GM13976 (cell line): Measurements from ENCODE around the gene AKAP17A.

Source experiments
- DNase-seq: peaks from one replicate; pipeline ENCODE4 v3.0.0; 2012; ENCODE audit warnings: low spot score
- in situ Hi-C: fragments of 300-500 bp; cut with MboI; formaldehyde crosslinking; loops from one replicate; pipeline ENCODE4 v1.12.0; 2022; ENCODE audit warnings: low sequenced_read_pairs, mixed read lengths, inconsistent platforms; ENCODE audit not compliant: unreplicated experiment
- TF ChIP-seq, protein P1 (sequence below): IDR thresholded peaks from 2 replicates; pipeline ENCODE4 v1.5.1; 2012; ENCODE audit warnings: borderline replicate concordance, mild to moderate bottlenecking; ENCODE audit not compliant: insufficient read depth; ENCODE audit errors: extremely low read depth, missing control alignments, control extremely low read depth

AKAP17A gene

DNA sequence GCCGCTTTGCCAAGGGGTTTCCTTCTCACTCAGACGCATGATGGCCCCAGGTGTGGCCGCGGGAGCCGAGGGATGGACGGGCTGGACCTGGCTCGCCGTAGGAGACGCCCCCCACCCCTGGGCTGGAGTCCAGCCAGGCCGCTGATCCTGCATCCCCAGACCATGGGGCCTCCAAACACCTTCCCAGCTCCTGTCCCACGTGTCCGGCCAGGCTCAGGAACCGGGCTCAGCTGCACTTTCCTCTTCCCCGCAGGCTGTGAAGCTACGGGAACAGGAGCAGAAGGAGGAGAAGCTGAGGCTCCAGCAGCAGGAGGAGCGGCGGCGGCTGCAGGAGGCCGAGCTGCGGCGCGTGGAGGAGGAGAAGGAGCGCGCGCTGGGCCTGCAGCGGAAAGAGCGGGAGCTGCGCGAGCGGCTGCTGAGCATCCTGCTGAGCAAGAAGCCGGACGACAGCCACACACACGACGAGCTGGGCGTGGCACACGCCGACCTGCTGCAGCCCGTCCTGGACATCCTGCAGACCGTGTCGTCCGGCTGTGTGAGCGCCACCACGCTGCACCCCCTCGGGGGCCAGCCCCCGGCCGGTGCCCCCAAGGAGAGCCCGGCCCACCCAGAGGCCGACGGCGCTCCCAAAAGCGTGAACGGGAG lies 9.1 kb downstream of the AKAP17A start:
- no peak for DNase-seq
- in situ Hi-C loops, result no loop called here
- TF ChIP-seq, protein P1, sequence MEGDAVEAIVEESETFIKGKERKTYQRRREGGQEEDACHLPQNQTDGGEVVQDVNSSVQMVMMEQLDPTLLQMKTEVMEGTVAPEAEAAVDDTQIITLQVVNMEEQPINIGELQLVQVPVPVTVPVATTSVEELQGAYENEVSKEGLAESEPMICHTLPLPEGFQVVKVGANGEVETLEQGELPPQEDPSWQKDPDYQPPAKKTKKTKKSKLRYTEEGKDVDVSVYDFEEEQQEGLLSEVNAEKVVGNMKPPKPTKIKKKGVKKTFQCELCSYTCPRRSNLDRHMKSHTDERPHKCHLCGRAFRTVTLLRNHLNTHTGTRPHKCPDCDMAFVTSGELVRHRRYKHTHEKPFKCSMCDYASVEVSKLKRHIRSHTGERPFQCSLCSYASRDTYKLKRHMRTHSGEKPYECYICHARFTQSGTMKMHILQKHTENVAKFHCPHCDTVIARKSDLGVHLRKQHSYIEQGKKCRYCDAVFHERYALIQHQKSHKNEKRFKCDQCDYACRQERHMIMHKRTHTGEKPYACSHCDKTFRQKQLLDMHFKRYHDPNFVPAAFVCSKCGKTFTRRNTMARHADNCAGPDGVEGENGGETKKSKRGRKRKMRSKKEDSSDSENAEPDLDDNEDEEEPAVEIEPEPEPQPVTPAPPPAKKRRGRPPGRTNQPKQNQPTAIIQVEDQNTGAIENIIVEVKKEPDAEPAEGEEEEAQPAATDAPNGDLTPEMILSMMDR, result no peak

DNA sequence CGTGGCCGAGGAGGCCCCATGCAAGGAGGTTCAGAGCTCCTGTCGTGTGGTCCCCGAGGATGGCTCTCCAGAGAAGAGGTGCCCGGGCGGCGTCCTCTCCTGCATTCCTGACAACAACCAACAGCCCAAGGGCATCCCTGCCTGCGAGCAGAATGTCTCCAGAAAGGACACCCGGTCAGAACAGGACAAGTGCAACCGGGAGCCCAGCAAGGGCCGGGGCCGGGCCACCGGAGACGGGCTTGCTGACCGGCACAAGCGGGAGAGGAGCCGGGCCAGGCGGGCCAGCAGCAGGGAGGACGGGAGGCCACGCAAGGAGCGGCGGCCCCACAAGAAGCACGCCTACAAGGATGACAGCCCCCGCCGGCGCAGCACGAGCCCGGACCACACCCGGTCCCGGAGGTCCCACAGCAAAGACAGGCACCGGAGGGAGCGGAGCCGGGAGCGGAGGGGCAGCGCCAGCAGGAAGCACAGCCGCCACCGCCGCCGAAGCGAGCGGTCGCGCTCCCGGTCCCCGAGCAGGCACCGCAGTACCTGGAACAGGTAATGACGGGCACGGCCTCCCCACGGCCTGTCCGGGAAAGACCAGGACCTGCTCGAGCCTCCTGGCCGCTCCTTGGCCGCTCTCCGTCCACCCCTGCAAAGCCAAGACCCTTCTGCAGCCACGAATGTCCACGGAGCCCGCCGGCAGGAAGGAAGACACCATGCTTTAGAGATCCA lies 9.8 kb downstream of the AKAP17A start:
- in situ Hi-C loops, result no loop called here
- TF ChIP-seq, protein P1, result no peak
- no peak for DNase-seq

DNA sequence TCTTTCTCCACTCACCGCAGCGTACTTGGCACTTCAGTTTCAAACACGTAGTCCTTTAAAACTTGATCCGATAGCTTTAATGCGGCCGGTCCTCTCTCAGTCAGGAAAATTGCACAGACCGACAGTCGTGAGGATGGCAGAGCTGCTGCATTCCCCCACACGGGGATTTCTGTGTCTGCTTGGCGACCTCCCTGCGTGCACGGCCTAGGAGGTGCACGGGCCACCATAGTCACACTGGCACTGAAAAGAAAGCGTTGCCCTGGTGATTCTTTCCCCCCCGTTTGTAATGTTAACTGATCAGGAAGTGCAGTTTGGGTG lies 10.3 kb downstream of the AKAP17A start:
- no peak for DNase-seq
- TF ChIP-seq, protein P1, result no peak
- in situ Hi-C loops, result no loop called here

DNA sequence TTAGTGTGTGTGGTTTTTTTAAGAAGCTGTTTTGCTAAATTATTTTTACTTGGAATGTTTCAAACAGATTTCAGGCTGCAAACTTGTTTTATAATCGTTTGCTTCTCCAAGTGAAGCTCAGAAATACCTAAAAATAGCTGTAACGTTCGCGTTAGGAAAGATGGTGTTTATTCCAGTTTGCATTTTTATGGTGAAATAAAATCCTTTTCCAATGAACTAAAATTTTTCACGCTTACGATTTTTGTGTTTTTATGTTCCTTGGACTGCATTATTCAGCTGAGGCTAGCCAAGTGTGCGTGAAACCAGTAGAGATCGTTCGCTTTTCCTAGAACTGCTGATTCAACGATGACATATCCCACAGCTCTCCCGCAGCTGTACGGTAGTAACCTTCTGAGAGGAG lies 10.9 kb downstream of the AKAP17A start:
- no peak for DNase-seq
- in situ Hi-C loops, result no loop called here
- TF ChIP-seq, protein P1, result no peak

DNA sequence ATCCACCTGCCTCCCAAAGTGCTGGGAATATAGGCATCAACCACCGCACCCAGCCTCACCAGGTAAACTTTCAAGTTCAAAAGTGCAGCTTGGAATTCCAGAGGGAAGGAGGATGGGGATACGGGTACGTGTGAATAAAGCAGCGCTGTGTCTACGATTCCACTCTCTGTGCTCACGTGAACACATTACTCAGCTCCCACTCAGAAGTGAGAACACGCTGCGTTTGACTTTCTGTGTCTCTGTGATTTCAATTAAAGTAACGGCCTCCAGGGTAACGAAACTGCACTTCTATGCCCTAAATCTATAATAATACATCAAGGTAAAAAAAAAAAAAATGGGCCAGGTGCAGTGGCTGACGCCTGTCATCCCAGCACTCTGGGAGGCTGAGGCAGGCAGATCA lies 15.1 kb downstream of the AKAP17A start:
- in situ Hi-C loops, result no loop called here
- TF ChIP-seq, protein P1, result no peak
- no peak for DNase-seq

DNA sequence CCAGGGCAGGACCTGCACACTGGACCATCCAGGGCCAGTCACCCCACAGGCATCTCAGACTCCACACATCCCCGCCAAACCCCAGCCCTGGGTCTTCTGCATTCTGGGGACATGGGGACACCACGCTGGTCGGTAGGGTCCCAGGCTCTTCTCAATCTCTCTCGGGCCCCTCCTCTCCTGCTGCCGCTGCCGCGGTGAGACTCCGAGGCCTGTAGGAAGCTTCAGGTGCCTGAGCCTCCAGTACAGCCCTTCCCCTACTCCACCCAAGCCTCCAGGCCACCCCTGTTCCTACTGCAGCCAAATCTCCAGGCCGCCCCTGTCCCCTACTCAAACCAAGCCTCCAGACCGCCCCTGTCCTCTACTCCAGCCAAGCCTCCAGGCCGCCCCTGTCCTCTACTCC lies 17.9 kb downstream of the AKAP17A start:
- TF ChIP-seq, protein P1, result no peak
- no peak for DNase-seq
- in situ Hi-C loops, result no loop called here
